ENCODE data around the gene ZNF208. TPM values are rescaled to one million over a fixed set of nuclear protein-coding genes. Genes with fewer than 3 reads are reported as not detected.
A peak's percentile ranks its signal among the peaks of the same experiment; 100 is the strongest.
"Not testable (repeated sequence)": the region's sequence is repeated elsewhere in the genome, so short reads cannot be mapped to it uniquely, and the experiment has no call there.

The ZNF208 gene
- 1 to 10 TPM in 1 of 2 donors, under 1 TPM in 1; 0.70 to 4.6 TPM for total RNA-seq

DNA sequence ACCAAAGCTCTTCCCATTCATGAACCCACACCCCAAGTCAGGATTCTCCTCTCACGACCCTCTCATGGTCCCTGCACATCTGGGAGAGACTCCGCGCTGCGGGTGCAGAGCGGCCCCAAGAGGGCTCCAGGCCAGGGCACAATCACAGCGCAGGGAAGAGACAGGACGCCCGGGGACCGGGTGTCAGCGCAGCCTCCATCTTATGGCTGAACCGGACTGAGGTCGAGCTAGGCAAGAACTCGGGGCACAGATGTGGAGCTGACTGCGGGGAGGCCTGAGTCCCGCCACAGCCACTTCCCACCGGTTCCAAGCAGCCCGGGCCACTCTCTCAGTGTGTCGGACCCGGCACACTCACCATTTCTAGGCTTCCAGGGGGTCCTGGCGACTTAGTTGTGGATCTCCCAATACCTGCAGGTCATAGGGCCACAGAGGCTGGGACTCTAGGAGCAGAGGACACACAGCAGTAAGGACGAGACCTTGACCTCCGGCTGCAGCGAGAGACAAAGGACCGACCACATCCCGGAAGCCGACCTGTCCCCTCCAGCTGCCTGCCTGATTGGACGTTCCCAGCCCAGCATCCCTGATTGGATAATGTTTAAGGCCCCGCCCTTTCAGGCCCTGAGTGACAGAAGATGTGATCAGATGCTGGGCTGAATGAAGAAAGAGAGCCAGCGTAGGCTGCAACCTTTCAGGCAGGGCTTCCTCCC is at the start of gene ZNF208:
Gene ZNF208, minus strand, starts transcription at position 507 of the 707 bp plus-strand sequence. Its CDS starts 149 bp downstream, at position 358.
- H3K9me3 Mint-ChIP-seq; H3K27me3 Mint-ChIP-seq (ENCODE audit: low read depth); H3K4me1 Mint-ChIP-seq (ENCODE audit: low read depth): not testable (repeated sequence)
- H3K36me3 Mint-ChIP-seq (ENCODE audit: insufficient read depth in 2 of 2), result peaks cover 8 to 18% of the 10 kb centered on the region in 2 donors
- ATAC-seq (replicated peaks in 1 of 2), result peak; percentile 39 to 83
- peak; percentile 2 to 30 for DNase-seq
- H3K27ac Mint-ChIP-seq, result peak within 1 kb of the TSS; percentile 50
- peak within 1 kb of the TSS; percentile 69 to 85 for H3K4me3 Mint-ChIP-seq

DNA sequence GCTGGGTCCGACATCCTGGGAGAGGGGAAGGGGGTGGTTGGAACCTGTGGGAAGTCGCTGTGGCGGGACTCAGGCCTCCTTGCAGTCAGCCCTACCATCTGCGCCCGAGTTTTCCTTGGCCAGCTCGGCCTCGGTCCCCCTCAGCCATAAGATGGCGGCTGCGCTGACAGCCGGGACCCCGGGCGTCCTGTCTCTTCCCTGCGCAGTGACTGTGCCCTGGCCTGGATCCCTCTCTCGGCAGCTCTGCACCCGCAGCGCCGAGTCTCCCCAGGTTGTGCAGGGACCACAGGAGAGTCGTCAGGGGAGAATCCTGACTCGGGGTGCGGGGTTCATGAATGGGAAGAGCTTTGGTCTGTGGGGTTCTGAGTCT is 41.9 kb upstream of the ZNF208 start:
- Mint-ChIP-seq H3K9me3 (peaks cover 0 to 5% of the 10 kb centered on the region in 2 donors), H3K27ac (peak overlapping the region; percentile 87), H3K36me3 (ENCODE audit: insufficient read depth in 2 of 2) (peaks cover 9 to 12% of the 10 kb centered on the region in 2 donors), H3K4me1 (ENCODE audit: low read depth) (no peaks in the 10 kb centered on the region), H3K4me3 (peak overlapping the region; percentile 93 to 98), H3K27me3 (ENCODE audit: low read depth) (no peaks in the 10 kb centered on the region)
- ATAC-seq (replicated peaks in 1 of 2) (peak; percentile 54 to 63), DNase-seq (peak; percentile 27 to 31)

DNA sequence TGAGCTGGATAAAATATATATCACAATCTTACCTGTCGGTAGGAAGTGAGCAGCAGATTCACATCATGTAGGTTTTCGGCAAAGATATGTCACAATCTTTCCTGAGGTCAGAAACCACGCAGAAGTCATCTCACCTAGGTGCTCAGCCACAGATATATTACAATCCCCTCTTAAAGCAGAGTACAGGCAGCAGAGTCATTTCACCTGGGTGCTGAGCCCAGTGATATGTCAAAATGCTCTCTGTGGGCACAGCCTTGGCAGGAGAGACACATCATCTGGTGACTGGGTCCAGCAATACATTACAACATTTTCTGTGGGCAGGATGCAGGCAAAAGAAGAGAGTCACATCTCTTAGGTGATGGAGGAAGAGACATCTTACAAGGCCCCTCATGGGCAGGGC is 30.4 kb upstream of the ZNF208 start:
- H3K27me3 Mint-ChIP-seq (ENCODE audit: low read depth); H3K4me3 Mint-ChIP-seq; H3K9me3 Mint-ChIP-seq; H3K4me1 Mint-ChIP-seq (ENCODE audit: low read depth); H3K27ac Mint-ChIP-seq; H3K36me3 Mint-ChIP-seq (ENCODE audit: insufficient read depth in 2 of 2); DNase-seq: not testable (repeated sequence)
- peak; percentile 54 to 63 for ATAC-seq (replicated peaks in 1 of 2)

DNA sequence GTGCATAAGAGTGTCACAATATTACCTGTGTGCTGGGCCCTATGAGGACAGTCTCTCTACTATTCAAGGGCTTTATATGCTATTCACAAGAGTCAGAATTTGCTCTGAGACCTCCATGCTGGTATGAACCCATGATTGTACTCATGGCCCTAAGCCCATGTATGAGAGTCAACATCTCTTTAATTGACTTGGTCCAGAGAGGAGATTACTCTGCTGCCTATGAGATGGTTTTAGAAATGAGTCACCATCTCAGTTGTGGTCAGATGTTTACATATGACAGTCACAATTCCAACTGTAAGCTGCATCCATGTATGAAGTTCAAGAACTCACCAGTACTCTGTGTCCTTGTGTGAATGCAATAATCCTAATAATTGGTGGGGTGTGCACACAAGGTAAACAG is 19.9 kb upstream of the ZNF208 start:
- ATAC-seq (replicated peaks in 1 of 2) (peak in 1 of 2 donors; percentile 66), DNase-seq (no peak)
- no peak overlapping the region for H3K27ac Mint-ChIP-seq
- no peaks in the 10 kb centered on the region for H3K4me1 Mint-ChIP-seq (ENCODE audit: low read depth)
- peaks cover 5 to 8% of the 10 kb centered on the region in 2 donors for H3K9me3 Mint-ChIP-seq
- no peaks in the 10 kb centered on the region for H3K27me3 Mint-ChIP-seq (ENCODE audit: low read depth)
- no peak overlapping the region for H3K4me3 Mint-ChIP-seq
- H3K36me3 Mint-ChIP-seq (ENCODE audit: insufficient read depth in 2 of 2), result no peaks in the 10 kb centered on the region

DNA sequence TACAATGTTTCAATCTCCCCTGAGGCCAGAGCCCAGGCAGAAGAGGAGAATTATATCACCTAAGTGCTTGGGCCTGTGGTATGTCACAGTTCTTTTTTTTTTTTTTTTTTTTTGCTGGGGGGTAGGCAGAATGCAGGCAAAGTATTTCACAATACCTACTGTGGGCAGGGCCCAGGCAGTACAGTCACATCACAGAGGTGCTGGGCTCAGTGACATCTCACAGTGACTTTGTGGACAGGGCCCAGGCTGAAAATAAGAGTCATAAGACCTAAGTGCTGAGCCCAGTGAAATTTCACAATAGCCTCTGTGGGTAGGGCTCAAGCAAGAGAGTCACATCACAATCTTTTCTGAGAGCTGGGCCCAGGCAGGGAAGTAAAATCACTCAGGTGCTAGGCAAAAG is 15.9 kb upstream of the ZNF208 start:
- DNase-seq, result no peak
- H3K36me3 Mint-ChIP-seq (ENCODE audit: insufficient read depth in 2 of 2), result no peaks in the 10 kb centered on the region
- ATAC-seq (replicated peaks in 1 of 2), result no peak
- no peak overlapping the region for H3K4me3 Mint-ChIP-seq
- peaks cover 3 to 11% of the 10 kb centered on the region in 2 donors for H3K9me3 Mint-ChIP-seq
- no peaks in the 10 kb centered on the region for H3K27me3 Mint-ChIP-seq (ENCODE audit: low read depth)
- H3K27ac Mint-ChIP-seq, result no peak overlapping the region
- H3K4me1 Mint-ChIP-seq (ENCODE audit: low read depth), result no peaks in the 10 kb centered on the region

DNA sequence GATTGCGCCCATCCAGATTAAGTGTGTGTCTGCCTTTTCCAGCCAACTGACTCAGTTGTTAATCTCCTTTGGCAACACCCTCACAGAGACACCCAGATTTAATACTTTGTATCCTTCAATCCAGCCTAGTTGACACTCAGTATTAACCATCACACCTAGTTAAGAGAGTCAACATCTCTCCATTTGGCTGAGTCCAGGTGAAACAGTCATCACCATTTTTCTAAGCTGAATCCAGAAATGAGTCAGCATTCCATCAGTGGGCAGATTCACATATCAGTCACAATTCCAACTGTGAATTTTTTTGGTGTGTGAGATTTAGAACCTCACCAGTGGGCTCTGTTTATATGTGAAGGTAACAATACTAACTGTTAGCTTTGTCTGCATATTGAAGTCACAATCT is 14.8 kb upstream of the ZNF208 start:
- not testable (repeated sequence) for ATAC-seq (replicated peaks in 1 of 2); H3K27me3 Mint-ChIP-seq (ENCODE audit: low read depth); H3K27ac Mint-ChIP-seq; H3K4me3 Mint-ChIP-seq; H3K4me1 Mint-ChIP-seq (ENCODE audit: low read depth); DNase-seq; H3K36me3 Mint-ChIP-seq (ENCODE audit: insufficient read depth in 2 of 2)
- H3K9me3 Mint-ChIP-seq, result peaks cover 3 to 11% of the 10 kb centered on the region in 2 donors

DNA sequence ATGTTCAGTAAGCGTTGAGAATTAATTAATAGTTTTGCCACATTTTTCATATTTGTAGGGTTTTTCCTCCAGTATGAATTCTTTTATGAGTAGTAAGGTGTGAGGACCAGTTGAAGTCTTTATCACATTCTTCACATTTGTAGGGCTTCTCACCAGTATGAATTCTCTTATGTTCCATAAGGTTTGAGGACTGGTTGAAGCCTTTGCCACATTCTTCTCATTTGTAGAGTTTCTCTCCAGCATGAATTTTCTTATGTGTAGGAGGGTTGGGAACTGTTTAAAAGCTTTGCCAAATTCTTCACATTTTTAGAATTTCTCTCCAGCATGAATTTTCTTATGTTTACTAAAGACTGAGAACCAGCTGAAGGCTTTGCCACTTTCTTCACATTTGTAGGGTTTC is 40.3 kb downstream of the ZNF208 start:
- Mint-ChIP-seq H3K27me3 (ENCODE audit: low read depth) (no peaks in the 10 kb centered on the region), H3K4me3 (no peak overlapping the region), H3K4me1 (ENCODE audit: low read depth) (no peaks in the 10 kb centered on the region), H3K36me3 (ENCODE audit: insufficient read depth in 2 of 2) (peaks cover 17 to 28% of the 10 kb centered on the region in 2 donors), H3K9me3 (peaks cover 12 to 22% of the 10 kb centered on the region in 2 donors), H3K27ac (no peak overlapping the region)
- DNase-seq (no peak), ATAC-seq (replicated peaks in 1 of 2) (no peak)

DNA sequence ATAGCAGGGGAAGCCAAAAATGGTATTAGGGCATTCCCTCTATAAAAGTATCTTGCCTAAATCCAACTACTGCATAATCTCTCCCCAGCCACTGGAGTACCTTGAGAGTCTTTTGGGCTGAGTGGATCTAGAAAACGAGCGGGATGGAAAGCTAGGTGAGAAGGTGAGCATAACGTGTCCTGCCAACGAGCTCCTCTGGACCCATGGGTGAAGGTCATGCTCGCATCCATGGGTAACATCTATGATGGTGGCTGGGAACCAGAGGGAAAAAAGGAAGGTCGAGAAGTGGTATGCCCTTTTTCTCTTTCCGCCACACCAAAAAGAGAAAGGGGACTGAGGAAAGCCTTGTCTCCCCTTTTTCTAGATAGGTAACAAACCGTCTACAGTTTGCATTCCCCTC is 63.0 kb downstream of the ZNF208 start:
- Mint-ChIP-seq H3K4me1 (ENCODE audit: low read depth) (no peaks in the 10 kb centered on the region), H3K27me3 (ENCODE audit: low read depth) (no peaks in the 10 kb centered on the region), H3K4me3 (no peak overlapping the region), H3K9me3 (peaks cover 13 to 16% of the 10 kb centered on the region in 2 donors), H3K36me3 (ENCODE audit: insufficient read depth in 2 of 2) (peaks cover 12 to 22% of the 10 kb centered on the region in 2 donors), H3K27ac (no peak overlapping the region)
- DNase-seq (peak; percentile 2 to 6), ATAC-seq (replicated peaks in 1 of 2) (no peak)

DNA sequence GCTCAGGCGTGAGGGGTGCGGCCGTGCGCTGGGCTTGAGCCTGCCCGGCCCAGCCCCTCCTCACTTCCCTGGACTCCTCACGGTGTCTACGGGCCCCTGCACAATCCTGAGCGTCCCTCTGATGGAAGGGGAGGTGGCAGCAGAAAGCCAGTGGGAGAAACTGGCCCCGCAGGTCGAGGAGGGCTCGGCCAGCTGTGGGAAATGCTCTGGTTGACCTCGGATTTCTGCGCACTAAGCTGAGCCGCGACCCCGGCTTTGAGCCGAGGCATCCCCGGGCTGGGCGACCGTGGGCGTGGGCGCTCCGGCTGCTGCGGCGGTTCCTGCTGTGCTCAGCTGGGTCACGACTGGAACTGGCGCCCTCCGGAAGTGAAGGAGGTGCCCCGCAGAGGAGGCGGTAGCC is 70.1 kb downstream of the ZNF208 start:
- Mint-ChIP-seq H3K9me3 (peaks cover 5 to 6% of the 10 kb centered on the region in 2 donors), H3K27me3 (ENCODE audit: low read depth) (no peaks in the 10 kb centered on the region), H3K4me3 (no peak overlapping the region), H3K27ac (no peak overlapping the region), H3K4me1 (ENCODE audit: low read depth) (no peaks in the 10 kb centered on the region), H3K36me3 (ENCODE audit: insufficient read depth in 2 of 2) (peaks cover 1 to 4% of the 10 kb centered on the region in 2 donors)
- ATAC-seq (replicated peaks in 1 of 2) (no peak), DNase-seq (no peak)

DNA sequence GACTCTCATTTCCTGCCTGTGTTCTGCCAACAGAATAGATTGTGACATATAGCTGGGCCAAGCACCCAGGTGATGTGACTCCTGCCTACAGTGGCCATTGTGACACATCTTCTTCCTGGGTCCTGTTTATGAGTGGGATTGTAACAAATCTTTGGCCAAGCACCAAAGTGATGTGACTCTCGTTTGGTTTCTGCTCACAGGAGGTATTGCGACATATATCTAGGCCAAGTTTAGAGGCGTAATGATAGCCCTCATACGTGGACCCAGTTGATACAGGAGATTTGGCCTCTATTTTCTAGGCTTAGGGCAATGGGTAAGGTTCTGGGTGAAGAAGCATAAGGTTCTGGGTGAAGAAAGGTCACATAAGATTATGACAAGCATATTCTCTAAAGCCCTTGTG is 76.2 kb downstream of the ZNF208 start:
- Mint-ChIP-seq H3K9me3 (peaks cover 9 to 10% of the 10 kb centered on the region in 2 donors), H3K4me1 (ENCODE audit: low read depth) (no peaks in the 10 kb centered on the region), H3K4me3 (no peak overlapping the region), H3K36me3 (ENCODE audit: insufficient read depth in 2 of 2) (peaks cover 1 to 5% of the 10 kb centered on the region in 2 donors), H3K27ac (no peak overlapping the region), H3K27me3 (ENCODE audit: low read depth) (no peaks in the 10 kb centered on the region)
- DNase-seq, result no peak
- ATAC-seq (replicated peaks in 1 of 2), result no peak

DNA sequence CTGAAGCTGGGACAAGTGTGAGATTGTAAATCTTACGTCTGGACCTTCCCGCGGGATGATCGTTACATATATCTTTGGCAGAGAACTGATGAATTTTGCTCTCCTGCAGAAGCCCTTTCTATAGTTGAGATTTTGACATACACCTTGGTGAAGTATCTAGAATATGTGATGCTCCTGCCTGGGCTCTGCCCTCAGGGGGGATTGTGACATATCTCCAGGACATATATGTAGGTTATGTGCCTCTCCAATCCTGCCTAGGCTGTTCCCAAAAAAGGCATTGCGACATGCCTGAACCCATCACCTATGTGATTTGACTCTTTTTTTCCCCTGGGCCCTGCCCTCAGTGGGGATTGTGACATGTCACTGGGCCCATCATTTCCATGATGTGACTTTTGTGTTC is 76.6 kb downstream of the ZNF208 start:
- ATAC-seq (replicated peaks in 1 of 2) (no peak), DNase-seq (no peak)
- Mint-ChIP-seq H3K27ac (no peak overlapping the region), H3K4me1 (ENCODE audit: low read depth) (no peaks in the 10 kb centered on the region), H3K36me3 (ENCODE audit: insufficient read depth in 2 of 2) (peaks cover 1 to 5% of the 10 kb centered on the region in 2 donors), H3K27me3 (ENCODE audit: low read depth) (no peaks in the 10 kb centered on the region), H3K9me3 (peaks cover 9 to 10% of the 10 kb centered on the region in 2 donors), H3K4me3 (no peak overlapping the region)

DNA sequence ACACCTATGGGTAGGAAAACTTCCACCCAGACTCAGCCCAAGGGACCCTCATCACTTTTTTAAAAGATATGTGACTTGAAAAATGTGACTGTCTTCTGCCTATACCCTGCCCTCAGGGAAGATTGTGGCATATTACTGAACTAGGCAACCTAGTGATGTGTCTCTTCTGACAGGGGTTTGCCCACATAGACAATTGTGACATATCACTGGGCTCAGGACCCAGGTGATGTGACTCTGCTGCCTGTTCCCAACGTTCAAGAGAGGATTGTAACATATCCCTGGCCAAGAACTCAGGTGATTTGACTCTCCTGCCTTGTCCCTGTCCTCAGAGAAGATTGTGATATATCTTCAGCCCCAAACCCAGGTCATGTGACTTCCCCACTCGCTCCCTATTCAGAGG is 88.5 kb downstream of the ZNF208 start:
- Mint-ChIP-seq H3K9me3 (peaks cover 12 to 24% of the 10 kb centered on the region in 2 donors), H3K4me3 (no peak overlapping the region), H3K27me3 (ENCODE audit: low read depth) (no peaks in the 10 kb centered on the region), H3K27ac (no peak overlapping the region), H3K36me3 (ENCODE audit: insufficient read depth in 2 of 2) (peaks cover 2 to 17% of the 10 kb centered on the region in 2 donors), H3K4me1 (ENCODE audit: low read depth) (no peaks in the 10 kb centered on the region)
- ATAC-seq (replicated peaks in 1 of 2) (no peak), DNase-seq (no peak)

DNA sequence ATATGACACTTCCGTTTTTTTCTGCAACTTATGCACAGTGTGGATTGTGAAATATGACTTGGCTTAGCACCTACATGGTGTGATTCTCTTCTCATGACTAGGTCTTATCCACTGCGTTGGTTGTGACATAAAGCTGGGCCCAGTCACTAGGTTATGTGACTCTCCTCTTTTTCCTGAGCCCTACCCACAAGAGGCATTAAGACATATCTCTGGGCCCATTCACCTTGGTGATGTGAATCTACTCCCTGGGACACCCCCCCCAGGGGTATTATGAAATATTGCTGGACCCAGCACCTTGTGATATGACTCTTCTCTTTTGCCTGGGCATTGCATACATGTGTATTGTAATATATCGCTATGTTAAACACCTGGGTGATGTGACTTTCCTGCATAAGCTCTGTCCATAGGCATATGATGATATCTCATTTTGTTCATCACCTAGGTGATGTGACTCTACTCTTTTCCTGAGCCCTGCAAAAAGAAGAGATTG is 89.0 kb downstream of the ZNF208 start:
- Mint-ChIP-seq H3K27me3 (ENCODE audit: low read depth) (no peaks in the 10 kb centered on the region), H3K9me3 (peaks cover 18 to 27% of the 10 kb centered on the region in 2 donors), H3K27ac (no peak overlapping the region), H3K4me1 (ENCODE audit: low read depth) (no peaks in the 10 kb centered on the region), H3K36me3 (ENCODE audit: insufficient read depth in 2 of 2) (peaks cover 2 to 16% of the 10 kb centered on the region in 2 donors), H3K4me3 (no peak overlapping the region)
- DNase-seq (no peak), ATAC-seq (replicated peaks in 1 of 2) (no peak)

DNA sequence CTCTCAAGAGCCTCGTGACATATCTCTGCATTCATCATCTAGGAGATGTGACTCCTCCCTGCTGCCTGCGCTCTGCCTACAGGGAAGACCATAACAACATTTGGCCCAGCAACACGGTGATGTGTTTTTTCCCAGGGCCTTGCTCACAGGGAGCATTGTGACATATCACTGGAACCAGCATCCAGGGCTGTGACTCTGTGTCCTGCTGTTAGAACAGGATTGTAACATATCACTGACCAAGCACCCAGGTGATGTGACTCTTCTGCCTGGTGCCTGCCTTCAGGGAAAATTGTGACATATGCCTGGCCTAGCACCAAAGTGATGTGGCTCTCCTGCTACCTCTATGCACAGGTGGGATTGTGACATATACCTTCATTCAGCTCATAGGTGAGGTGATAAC is 95.3 kb downstream of the ZNF208 start:
- no peaks in the 10 kb centered on the region for H3K27me3 Mint-ChIP-seq (ENCODE audit: low read depth)
- peaks cover 25 to 28% of the 10 kb centered on the region in 2 donors for H3K9me3 Mint-ChIP-seq
- no peak overlapping the region for H3K27ac Mint-ChIP-seq
- ATAC-seq (replicated peaks in 1 of 2) (no peak), DNase-seq (no peak)
- H3K4me1 Mint-ChIP-seq (ENCODE audit: low read depth), result peaks cover 1% of the 10 kb centered on the region
- peaks cover 4 to 6% of the 10 kb centered on the region in 2 donors for H3K36me3 Mint-ChIP-seq (ENCODE audit: insufficient read depth in 2 of 2)
- no peak overlapping the region for H3K4me3 Mint-ChIP-seq
